ENCODE measurements around the gene CEP170B. TPM values are rescaled to one million over a fixed set of nuclear protein-coding genes. Genes with fewer than 3 reads are reported as not detected.

CEP170B gene
- total RNA-seq, 1 donor from 2014 or later = 28.9 TPM

DNA sequence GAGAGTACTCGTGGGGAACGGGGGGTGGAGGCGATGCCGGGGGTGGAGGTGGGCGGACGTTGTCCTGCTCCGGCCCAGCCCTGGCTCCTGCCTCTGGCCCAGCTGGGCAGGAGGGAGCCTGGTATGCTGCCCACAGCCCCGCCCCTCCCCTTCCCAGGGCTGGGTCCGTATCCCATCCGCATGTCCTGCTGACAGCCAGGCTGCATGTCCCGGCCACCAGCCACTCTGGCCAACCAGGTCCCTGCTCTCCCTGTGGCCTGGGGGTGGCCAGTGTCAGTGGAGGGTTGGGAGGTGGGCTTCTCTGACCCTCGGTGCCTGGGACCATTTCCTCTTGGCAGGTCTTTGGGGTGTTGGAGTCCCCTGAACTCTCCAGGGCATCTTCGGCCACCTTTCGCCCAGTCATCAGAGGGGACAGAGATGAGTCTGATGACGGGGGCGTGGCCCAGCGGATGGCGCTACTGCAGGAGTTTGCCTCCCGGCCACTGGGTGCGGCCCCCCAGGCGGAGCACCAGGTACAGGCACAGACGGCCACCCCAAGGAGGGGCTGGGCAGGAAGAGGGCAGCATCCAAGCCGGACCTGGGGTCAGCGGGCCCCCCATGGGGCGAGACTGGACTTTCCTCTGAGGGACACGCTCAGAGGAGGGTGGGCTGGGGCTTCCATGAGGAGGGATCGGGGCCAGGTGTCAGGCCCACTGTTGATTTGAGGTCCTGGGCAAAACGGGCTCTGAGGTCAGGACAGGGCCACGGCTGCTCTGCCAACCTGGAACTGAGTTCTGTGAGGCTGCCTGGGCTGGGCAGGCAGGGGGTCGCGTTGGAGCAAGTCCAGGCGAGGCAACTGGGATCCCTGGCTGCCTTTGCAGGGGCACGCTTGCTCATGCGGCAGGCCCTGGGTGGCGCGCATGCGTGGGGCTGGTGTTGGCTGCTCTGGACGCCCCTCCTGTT is 20.2 kb downstream of the CEP170B start:
- TF ChIP-seq, protein P1, sequence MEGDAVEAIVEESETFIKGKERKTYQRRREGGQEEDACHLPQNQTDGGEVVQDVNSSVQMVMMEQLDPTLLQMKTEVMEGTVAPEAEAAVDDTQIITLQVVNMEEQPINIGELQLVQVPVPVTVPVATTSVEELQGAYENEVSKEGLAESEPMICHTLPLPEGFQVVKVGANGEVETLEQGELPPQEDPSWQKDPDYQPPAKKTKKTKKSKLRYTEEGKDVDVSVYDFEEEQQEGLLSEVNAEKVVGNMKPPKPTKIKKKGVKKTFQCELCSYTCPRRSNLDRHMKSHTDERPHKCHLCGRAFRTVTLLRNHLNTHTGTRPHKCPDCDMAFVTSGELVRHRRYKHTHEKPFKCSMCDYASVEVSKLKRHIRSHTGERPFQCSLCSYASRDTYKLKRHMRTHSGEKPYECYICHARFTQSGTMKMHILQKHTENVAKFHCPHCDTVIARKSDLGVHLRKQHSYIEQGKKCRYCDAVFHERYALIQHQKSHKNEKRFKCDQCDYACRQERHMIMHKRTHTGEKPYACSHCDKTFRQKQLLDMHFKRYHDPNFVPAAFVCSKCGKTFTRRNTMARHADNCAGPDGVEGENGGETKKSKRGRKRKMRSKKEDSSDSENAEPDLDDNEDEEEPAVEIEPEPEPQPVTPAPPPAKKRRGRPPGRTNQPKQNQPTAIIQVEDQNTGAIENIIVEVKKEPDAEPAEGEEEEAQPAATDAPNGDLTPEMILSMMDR (conservative IDR thresholded peaks at IDR 0.05; ENCODE audit: low read depth, low read length) = no peak
- H3K4me3 ChIP-seq (ENCODE audit: low read depth, low read length) = no peak overlapping the region
- no peak for DNase-seq (ENCODE audit: low read depth)

DNA sequence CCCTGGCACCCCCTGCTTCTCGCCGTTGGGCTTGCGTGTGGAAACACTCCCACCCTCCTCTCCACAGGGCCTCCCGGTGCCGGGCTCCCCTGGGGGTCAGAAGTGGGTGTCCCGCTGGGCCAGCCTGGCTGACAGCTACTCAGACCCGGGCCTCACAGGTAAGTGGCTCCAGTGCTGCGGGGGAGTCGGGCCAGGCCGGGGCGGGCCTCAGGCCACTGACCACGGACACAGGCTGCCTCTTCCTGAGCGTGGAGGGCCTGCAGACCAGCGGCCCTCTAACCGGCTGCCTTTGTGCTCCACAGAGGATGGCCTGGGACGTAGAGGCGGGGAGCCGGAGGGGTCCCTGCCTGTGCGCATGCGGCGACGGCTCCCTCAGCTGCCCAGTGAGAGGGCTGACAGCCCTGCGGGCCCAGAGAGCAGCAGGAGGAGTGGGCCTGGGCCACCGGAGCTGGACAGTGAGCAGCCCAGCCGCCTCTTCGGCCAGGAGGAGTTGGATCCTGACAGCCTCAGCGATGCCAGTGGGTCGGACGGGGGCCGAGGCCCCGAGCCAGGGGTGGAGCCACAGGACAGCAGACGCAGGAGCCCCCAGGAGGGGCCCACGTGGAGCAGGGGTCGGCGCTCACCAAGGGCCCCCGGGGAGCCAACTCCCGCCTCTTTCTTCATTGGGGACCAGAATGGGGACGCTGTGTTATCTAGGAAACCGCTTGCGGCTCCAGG is 21.1 kb downstream of the CEP170B start:
- no peak for DNase-seq (ENCODE audit: low read depth)

DNA sequence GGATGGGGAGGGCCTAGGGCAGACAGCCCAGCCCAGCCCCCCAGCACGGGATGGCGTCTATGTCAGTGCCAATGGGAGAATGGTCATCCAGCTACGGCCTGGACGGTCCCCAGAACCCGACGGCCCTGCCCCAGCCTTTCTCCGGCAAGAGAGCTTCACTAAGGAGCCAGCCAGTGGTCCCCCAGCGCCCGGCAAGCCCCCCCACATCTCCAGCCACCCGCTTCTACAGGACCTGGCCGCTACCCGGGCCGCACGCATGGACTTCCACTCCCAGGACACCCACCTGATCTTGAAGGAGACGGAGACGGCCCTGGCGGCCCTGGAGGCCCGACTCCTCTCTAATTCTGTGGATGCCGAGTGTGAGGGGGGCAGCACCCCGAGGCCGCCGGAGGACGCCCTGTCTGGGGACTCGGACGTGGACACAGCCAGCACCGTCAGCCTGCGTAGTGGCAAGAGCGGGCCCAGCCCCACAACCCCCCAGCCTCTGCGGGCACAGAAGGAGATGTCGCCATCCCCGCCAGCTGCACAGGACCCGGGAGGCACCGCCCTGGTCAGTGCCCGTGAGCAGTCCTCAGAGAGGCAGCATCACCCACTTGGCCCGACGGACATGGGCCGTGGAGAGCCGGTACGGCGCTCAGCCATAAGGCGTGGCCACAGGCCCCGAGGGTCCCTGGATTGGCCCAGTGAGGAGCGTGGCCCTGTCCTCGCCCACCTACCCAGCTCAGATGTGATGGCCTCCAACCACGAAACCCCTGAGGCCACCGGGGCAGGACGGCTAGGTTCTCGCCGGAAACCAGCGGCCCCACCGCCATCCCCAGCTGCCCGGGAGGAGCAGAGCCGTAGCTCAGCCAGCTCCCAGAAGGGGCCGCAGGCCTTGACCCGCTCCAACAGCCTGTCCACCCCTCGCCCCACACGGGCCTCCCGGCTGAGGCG is 21.9 kb downstream of the CEP170B start:
- TF ChIP-seq, protein P1 (conservative IDR thresholded peaks at IDR 0.05; ENCODE audit: low read depth, low read length) = no peak
- H3K4me3 ChIP-seq (ENCODE audit: low read depth, low read length) = no peak overlapping the region
- no peak for DNase-seq (ENCODE audit: low read depth)

More for the DNA sequence above, 21.1 kb downstream of the CEP170B start:
- no peak overlapping the region for H3K4me3 ChIP-seq (ENCODE audit: low read depth, low read length)
- TF ChIP-seq, protein P1 (conservative IDR thresholded peaks at IDR 0.05; ENCODE audit: low read depth, low read length) = no peak

DNA sequence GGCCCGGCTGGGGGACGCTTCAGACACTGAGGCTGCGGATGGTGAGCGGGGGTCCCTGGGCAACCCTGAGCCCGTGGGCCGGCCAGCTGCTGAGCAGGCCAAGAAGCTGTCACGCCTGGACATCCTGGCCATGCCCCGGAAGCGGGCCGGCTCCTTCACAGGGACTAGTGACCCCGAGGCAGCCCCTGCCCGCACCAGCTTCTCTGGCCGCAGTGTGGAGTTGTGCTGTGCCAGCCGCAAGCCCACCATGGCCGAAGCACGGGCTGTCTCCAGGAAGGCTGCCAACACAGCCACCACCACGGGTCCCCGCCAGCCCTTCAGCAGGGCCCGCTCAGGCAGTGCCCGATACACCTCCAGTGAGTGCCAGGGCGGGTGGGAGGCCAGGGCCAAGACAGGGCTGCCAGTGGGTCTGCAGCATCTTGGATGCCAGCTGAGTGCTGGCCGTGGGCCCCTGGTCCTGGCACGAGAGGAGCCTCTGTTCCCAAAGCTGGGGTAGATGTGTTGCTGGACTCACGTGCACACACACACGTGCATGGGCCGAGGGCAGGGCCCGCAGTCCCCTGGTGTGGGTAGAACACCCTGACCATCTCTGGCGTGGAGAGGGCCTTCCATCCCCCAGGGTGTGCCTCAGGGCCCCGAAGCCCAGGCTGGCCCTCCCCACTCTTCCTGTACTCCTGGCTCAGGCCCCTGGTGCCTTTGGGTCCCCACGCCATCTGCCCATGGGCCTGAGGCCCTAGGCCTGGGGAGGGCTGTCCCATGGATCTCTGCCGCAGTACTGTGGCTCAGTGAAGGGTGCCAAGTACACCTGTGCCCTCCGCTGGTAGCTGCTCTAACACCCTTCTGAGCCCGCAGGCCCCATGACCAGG is 22.8 kb downstream of the CEP170B start:
- DNase-seq (ENCODE audit: low read depth) = no peak
- TF ChIP-seq, protein P1 (conservative IDR thresholded peaks at IDR 0.05; ENCODE audit: low read depth, low read length) = no peak

DNA sequence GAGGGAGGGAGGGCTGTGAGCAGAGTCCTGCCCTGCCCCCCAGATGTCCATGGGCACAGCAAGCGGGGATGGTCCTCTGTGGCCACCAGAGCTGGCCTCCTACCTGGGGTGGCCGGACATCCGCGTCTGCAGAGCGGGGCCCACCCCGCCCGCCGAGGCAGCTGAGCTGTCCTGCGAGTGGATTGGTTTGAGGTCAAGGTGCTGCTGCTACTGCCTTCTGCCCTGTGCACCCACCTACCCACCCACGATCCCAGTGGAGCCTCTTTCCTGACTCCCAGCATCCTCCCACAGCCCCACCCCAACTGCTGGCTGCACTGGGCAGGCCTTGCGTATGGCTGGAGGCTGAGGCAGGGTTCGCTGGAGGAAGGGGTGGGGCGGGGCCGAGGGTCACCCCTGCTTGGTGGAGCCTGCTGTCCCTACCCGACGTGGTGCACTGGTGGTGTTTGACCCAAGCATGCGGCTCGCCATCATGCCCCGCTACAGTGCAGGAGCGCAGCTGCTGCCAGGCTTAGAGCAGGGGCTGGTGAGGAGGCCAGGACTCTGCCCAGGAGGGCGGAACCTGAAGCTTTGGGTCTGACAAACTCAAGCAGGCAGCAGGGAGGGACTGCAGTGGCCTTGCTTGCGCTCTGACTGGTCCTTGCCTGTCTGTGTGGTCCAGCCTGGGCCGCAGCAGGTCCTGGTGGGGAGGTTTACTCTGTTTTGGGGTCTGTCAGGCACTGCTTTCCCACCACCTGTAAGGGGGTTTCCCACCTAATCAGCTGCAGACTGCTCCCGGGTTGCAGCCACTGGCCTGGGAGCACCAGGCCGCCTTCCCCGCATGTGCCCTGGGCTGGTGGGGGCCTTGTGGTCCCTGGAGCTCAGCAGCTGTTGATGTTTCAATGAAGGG is 23.7 kb downstream of the CEP170B start:
- DNase-seq (ENCODE audit: low read depth) = no peak
- H3K4me3 ChIP-seq (ENCODE audit: low read depth, low read length) = no peak overlapping the region
- TF ChIP-seq, protein P1 (conservative IDR thresholded peaks at IDR 0.05; ENCODE audit: low read depth, low read length) = no peak

More for the DNA sequence above, 22.8 kb downstream of the CEP170B start:
- H3K4me3 ChIP-seq (ENCODE audit: low read depth, low read length) = no peak overlapping the region

All from epithelial cell of proximal tubule (primary cell).